Measurements from ENCODE around the gene ZSCAN30. TPM values are rescaled to one million over a fixed set of nuclear protein-coding genes. Genes with fewer than 3 reads are reported as not detected.

The ZSCAN30 gene
- total and polyA plus RNA-seq, 10 of the 15 experiments (the other 5 are each of a cell fraction or from before 2014, with no cell fraction given) = 2.7 to 15.7 (median 11.2) TPM

DNA sequence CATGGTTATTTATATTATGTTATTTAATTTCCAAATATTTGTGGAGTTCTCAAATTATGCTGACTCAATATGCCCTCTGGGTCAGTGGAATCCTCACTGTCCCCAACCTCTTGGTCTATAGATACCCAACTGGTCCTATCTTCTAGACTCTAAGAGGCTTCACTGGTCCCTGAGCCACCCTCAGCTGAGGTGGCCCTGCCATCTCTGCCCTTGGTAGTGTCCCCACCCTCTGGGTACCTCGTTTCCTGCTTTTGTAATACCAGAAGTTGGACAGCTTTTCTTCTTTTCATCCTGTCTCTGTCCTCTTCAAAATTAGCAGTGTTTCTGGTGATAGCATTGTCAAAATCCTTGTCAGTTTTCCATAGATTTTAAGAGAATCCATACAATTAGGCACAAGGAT is 11.9 kb downstream of the ZSCAN30 start:
- ATAC-seq (no peak), DNase-seq (ENCODE audit: low read depth, low spot score) (no peak), FAIRE-seq (no peak)
- H4K20me1 ChIP-seq (ENCODE audit: control insufficient read depth, insufficient read depth) = no peaks in the 10 kb centered on the region
- intact Hi-C loops (cut with micrococcal nuclease; ENCODE audit: unreplicated experiment) (no loop called here), in situ Hi-C loops (cut with MboI) (no loop called here)
- SMC1A ChIA-PET (ENCODE audit: uncharacterized antibody, unreplicated experiment) = interaction anchor here (2.0 kb wide), 1 partner anchor 11 kb away, joined by 6 read pairs; no protein-coding TSS in a partner anchor
- RAD21 ChIA-PET (ENCODE audit: unreplicated experiment) = no interaction called here
- H3K27me3 ChIP-seq (replicated peaks in 1 of 2; ENCODE audit: control insufficient read depth in 2 of 2, insufficient read depth in 2 of 2, low read length in 1 of 2) = no peaks in the 10 kb centered on the region
- no peak for TF ChIP-seq ESRRA (IDR thresholded peaks at IDR 0.05; ENCODE audit: low read length)
- no peak for TF ChIP-seq MEF2B (IDR thresholded peaks at IDR 0.05; ENCODE audit: partially characterized antibody, poor library complexity, severe bottlenecking)
- no peak for TF ChIP-seq SMAD5 (IDR thresholded peaks at IDR 0.05; ENCODE audit: low read depth)
- no peak for TF ChIP-seq CHD1 (IDR thresholded peaks at IDR 0.05; ENCODE audit: low read depth, low read length)
- no peak for TF ChIP-seq PML (IDR thresholded peaks at IDR 0.05; ENCODE audit: low read length)
- TF ChIP-seq STAT3 (IDR thresholded peaks at IDR 0.05; ENCODE audit: low read depth, low read length) = no peak
- TF ChIP-seq, protein P1, sequence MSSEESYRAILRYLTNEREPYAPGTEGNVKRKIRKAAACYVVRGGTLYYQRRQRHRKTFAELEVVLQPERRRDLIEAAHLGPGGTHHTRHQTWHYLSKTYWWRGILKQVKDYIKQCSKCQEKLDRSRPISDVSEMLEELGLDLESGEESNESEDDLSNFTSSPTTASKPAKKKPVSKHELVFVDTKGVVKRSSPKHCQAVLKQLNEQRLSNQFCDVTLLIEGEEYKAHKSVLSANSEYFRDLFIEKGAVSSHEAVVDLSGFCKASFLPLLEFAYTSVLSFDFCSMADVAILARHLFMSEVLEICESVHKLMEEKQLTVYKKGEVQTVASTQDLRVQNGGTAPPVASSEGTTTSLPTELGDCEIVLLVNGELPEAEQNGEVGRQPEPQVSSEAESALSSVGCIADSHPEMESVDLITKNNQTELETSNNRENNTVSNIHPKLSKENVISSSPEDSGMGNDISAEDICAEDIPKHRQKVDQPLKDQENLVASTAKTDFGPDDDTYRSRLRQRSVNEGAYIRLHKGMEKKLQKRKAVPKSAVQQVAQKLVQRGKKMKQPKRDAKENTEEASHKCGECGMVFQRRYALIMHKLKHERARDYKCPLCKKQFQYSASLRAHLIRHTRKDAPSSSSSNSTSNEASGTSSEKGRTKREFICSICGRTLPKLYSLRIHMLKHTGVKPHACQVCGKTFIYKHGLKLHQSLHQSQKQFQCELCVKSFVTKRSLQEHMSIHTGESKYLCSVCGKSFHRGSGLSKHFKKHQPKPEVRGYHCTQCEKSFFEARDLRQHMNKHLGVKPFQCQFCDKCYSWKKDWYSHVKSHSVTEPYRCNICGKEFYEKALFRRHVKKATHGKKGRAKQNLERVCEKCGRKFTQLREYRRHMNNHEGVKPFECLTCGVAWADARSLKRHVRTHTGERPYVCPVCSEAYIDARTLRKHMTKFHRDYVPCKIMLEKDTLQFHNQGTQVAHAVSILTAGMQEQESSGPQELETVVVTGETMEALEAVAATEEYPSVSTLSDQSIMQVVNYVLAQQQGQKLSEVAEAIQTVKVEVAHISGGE (CRISPR knock-in tag; IDR thresholded peaks at IDR 0.05) = no peak
- TF ChIP-seq RFX5 (IDR thresholded peaks at IDR 0.05; ENCODE audit: low read depth, low read length) = no peak
- TF ChIP-seq HDAC2 (IDR thresholded peaks at IDR 0.05) = no peak
- TF ChIP-seq POLR2AphosphoS2 (IDR thresholded peaks at IDR 0.05; ENCODE audit: low read depth, low read length) = no peak
- no peak for TF ChIP-seq MYC (IDR thresholded peaks at IDR 0.05; ENCODE audit: insufficient read depth, insufficient read length, insufficient replicate concordance, low read length, severe bottlenecking)
- no peak for TF ChIP-seq MTA3 (IDR thresholded peaks at IDR 0.05; ENCODE audit: borderline replicate concordance, low read length)
- no peak for TF ChIP-seq NFIC (IDR thresholded peaks at IDR 0.05; ENCODE audit: low read depth, low read length)
- no peak for TF ChIP-seq DPF2 (IDR thresholded peaks at IDR 0.05)
- TF ChIP-seq CREM (IDR thresholded peaks at IDR 0.05; ENCODE audit: low read depth) = no peak
- CTCF ChIA-PET = no interaction called here
- peaks cover 2% of the 10 kb centered on the region; the same call in 1 of the 3 replicates for H3K9me3 ChIP-seq (replicated peaks; ENCODE audit: control insufficient read depth, insufficient read depth, low read length)
- H3K27ac ChIP-seq (ENCODE audit: control insufficient read depth, insufficient read depth) = no peak overlapping the region
- no peak overlapping the region for H2AFZ ChIP-seq (ENCODE audit: control insufficient read depth, low read depth, low read length)
- H3K4me3 ChIP-seq = no peak overlapping the region
- POLR2A ChIA-PET = no interaction called here
- no peaks in the 10 kb centered on the region for H3K79me2 ChIP-seq (ENCODE audit: control insufficient read depth, insufficient read depth, low read length)
- no peaks in the 10 kb centered on the region for H3K4me1 ChIP-seq (ENCODE audit: control insufficient read depth, insufficient read depth, low read length)
- no peaks in the 10 kb centered on the region for H3K36me3 ChIP-seq (ENCODE audit: control insufficient read depth in 2 of 2, insufficient read depth in 2 of 2, low read length in 1 of 2)
- 0% methylated on average over 1 of the region's 1 CpG for WGBS (ENCODE audit: insufficient coverage, insufficient replicate concordance, low lambda C conversion rate, missing lambda C conversion rate)
- no TSS peak for BruUV-seq (replicated peaks)
- no peak overlapping the region for H3K4me2 ChIP-seq (ENCODE audit: control insufficient read depth, insufficient read depth)
- H3K9ac ChIP-seq (ENCODE audit: control insufficient read depth, insufficient read depth, low read length) = no peak overlapping the region

All from GM12878 (cell line).